NB4 (cell line): ENCODE measurements around the gene FAM163B.

Experiments
- MYC ChIP-seq: IDR thresholded peaks from 2 replicates; pipeline ENCODE4 v1.6.1; 2011; ENCODE audit warnings: low read depth, low read length
- POLR2A ChIP-seq: IDR thresholded peaks from 2 replicates; pipeline ENCODE4 v1.6.1; 2011; ENCODE audit warnings: mild to moderate bottlenecking; ENCODE audit not compliant: insufficient read length; ENCODE audit errors: extremely low read depth
- TF ChIP-seq, protein P1 (sequence below): IDR thresholded peaks from one replicate; pipeline ENCODE4 v1.5.1; 2012; ENCODE audit warnings: low read depth, low read length
- TF ChIP-seq, protein P2 (sequence below): IDR thresholded peaks from 2 replicates; pipeline ENCODE4 v1.6.1; 2011; ENCODE audit warnings: low read depth, low read length

DNA sequence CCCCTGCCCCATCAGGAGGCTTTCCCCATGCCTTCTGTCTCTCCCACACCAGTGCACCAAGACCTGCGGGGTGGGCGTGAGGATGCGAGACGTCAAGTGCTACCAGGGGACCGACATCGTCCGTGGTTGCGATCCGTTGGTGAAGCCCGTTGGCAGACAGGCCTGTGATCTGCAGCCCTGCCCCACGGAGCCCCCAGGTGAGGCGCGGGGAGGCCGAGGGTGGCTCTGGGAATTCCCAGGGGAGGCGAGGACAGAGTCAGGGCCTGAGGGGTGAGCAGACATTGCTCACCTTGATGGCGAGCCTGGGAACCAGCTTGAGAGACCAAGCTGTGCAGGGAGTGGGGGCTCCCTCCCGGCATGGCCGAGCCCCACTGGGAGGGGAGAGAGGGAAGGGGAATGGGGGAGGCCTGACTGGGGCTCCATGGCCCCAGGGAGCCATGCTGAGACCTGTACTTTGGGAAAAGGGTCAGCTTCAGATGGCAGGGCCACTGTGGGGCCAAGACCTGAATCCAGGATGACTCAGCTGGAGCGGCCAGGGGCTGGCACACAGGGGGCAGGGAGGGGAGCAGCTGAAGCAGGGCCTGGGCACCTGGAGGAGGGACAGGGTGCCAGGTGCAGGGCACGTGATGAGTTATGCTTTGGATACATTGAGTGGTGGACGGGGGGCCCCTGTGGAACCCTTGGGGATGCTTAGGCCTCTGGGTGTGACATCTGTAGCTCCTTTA lies 35.2 kb downstream of the FAM163B start:
- TF ChIP-seq MYC (no peak), POLR2A (no peak)
- TF ChIP-seq, protein P1, sequence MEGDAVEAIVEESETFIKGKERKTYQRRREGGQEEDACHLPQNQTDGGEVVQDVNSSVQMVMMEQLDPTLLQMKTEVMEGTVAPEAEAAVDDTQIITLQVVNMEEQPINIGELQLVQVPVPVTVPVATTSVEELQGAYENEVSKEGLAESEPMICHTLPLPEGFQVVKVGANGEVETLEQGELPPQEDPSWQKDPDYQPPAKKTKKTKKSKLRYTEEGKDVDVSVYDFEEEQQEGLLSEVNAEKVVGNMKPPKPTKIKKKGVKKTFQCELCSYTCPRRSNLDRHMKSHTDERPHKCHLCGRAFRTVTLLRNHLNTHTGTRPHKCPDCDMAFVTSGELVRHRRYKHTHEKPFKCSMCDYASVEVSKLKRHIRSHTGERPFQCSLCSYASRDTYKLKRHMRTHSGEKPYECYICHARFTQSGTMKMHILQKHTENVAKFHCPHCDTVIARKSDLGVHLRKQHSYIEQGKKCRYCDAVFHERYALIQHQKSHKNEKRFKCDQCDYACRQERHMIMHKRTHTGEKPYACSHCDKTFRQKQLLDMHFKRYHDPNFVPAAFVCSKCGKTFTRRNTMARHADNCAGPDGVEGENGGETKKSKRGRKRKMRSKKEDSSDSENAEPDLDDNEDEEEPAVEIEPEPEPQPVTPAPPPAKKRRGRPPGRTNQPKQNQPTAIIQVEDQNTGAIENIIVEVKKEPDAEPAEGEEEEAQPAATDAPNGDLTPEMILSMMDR = no peak
- TF ChIP-seq, protein P2, sequence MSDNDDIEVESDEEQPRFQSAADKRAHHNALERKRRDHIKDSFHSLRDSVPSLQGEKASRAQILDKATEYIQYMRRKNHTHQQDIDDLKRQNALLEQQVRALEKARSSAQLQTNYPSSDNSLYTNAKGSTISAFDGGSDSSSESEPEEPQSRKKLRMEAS = no peak
